ENCODE measurements around the gene CD28. TPM values are rescaled to one million over a fixed set of nuclear protein-coding genes. Genes with fewer than 3 reads are reported as not detected.

The CD28 gene
- total RNA-seq, 1 donor from 2014 or later, result 0.05 TPM

GRCh38 chr2:203679401-203679800 lies 27.0 kb upstream of the CD28 start:
- Mint-ChIP-seq H3K9me3 (ENCODE audit: low read depth) (no peaks in the 10 kb centered on the region), H3K27me3 (ENCODE audit: low read depth) (no peaks in the 10 kb centered on the region), H3K4me1 (ENCODE audit: low read depth) (peaks cover 60% of the 10 kb centered on the region), H3K27ac (ENCODE audit: unreplicated experiment) (no peak overlapping the region), H3K4me3 (ENCODE audit: unreplicated experiment) (no peak overlapping the region), H3K36me3 (ENCODE audit: low read depth) (peaks cover 2% of the 10 kb centered on the region)
- no peak for DNase-seq (ENCODE audit: low spot score)
- no peak for TF ChIP-seq CTCF (IDR thresholded peaks at IDR 0.05)

- peaks cover 2% of the 10 kb centered on the region for H3K36me3 Mint-ChIP-seq (ENCODE audit: low read depth)
- H3K27me3 Mint-ChIP-seq (ENCODE audit: low read depth), result no peaks in the 10 kb centered on the region
- peaks cover 64% of the 10 kb centered on the region for H3K4me1 Mint-ChIP-seq (ENCODE audit: low read depth)
- no peak for TF ChIP-seq CTCF (IDR thresholded peaks at IDR 0.05)
- no peak for DNase-seq (ENCODE audit: low spot score)
- no peak overlapping the region for H3K4me3 Mint-ChIP-seq (ENCODE audit: unreplicated experiment)
- H3K9me3 Mint-ChIP-seq (ENCODE audit: low read depth), result no peaks in the 10 kb centered on the region
- H3K27ac Mint-ChIP-seq (ENCODE audit: unreplicated experiment), result peak overlapping the region; percentile 94
Measured at GRCh38 chr2:203681978-203682377, 24.5 kb upstream of the CD28 start.

- no peak overlapping the region for H3K4me3 Mint-ChIP-seq (ENCODE audit: unreplicated experiment)
- DNase-seq (ENCODE audit: low spot score), result no peak
- no peaks in the 10 kb centered on the region for H3K27me3 Mint-ChIP-seq (ENCODE audit: low read depth)
- H3K36me3 Mint-ChIP-seq (ENCODE audit: low read depth), result peaks cover 2% of the 10 kb centered on the region
- peak overlapping the region; percentile 94 for H3K27ac Mint-ChIP-seq (ENCODE audit: unreplicated experiment)
- TF ChIP-seq CTCF (IDR thresholded peaks at IDR 0.05), result no peak
- peaks cover 71% of the 10 kb centered on the region for H3K4me1 Mint-ChIP-seq (ENCODE audit: low read depth)
- H3K9me3 Mint-ChIP-seq (ENCODE audit: low read depth), result no peaks in the 10 kb centered on the region
Measured at GRCh38 chr2:203682688-203683130, 23.7 kb upstream of the CD28 start.

- Mint-ChIP-seq H3K9me3 (ENCODE audit: low read depth) (no peaks in the 10 kb centered on the region), H3K27me3 (ENCODE audit: low read depth) (no peaks in the 10 kb centered on the region), H3K4me1 (ENCODE audit: low read depth) (peaks cover 76% of the 10 kb centered on the region), H3K4me3 (ENCODE audit: unreplicated experiment) (no peak overlapping the region), H3K27ac (ENCODE audit: unreplicated experiment) (peak overlapping the region; percentile 94), H3K36me3 (ENCODE audit: low read depth) (peaks cover 2% of the 10 kb centered on the region)
- DNase-seq (ENCODE audit: low spot score), result no peak
- TF ChIP-seq CTCF (IDR thresholded peaks at IDR 0.05), result no peak
Measured at GRCh38 chr2:203683421-203683820, 23.0 kb upstream of the CD28 start.

- H3K4me1 Mint-ChIP-seq (ENCODE audit: low read depth), result peaks cover 82% of the 10 kb centered on the region
- TF ChIP-seq CTCF (IDR thresholded peaks at IDR 0.05), result no peak
- no peaks in the 10 kb centered on the region for H3K9me3 Mint-ChIP-seq (ENCODE audit: low read depth)
- no peaks in the 10 kb centered on the region for H3K36me3 Mint-ChIP-seq (ENCODE audit: low read depth)
- no peaks in the 10 kb centered on the region for H3K27me3 Mint-ChIP-seq (ENCODE audit: low read depth)
- H3K27ac Mint-ChIP-seq (ENCODE audit: unreplicated experiment), result peak overlapping the region; percentile 94
- H3K4me3 Mint-ChIP-seq (ENCODE audit: unreplicated experiment), result no peak overlapping the region
- no peak for DNase-seq (ENCODE audit: low spot score)
Measured at GRCh38 chr2:203683932-203684556, 22.4 kb upstream of the CD28 start.
